ENCODE results near the gene PKN1.

- no peak for TF ChIP-seq PPARA (CRISPR knock-in tag; IDR thresholded peaks at IDR 0.05; ENCODE audit: borderline replicate concordance)
- TF ChIP-seq ZFP3 (CRISPR knock-in tag; IDR thresholded peaks at IDR 0.05) = no peak
- TF ChIP-seq PATZ1 (CRISPR knock-in tag; IDR thresholded peaks at IDR 0.05; ENCODE audit: borderline replicate concordance) = no peak
Observed at GRCh38 chr19:14494411-14494810, 61.3 kb downstream of the PKN1 start.
